CD1c-positive myeloid dendritic cell (primary cell): ENCODE results near the gene DLG1.

Experiments used
- DNase-seq: peaks from one replicate; pipeline ENCODE4 v3.0.0-alpha.2; 2016; ENCODE audit errors: extremely low spot score

Gene DLG1

GRCh38 chr3:197029511-197030167 lies 268.8 kb downstream of the DLG1 start, which contains the start of gene MELTF:
Gene MELTF, minus strand, starts transcription at chr3:197029817. Its CDS starts 115 bp downstream, at chr3:197029702.
- peak; percentile 75 for DNase-seq

GRCh38 chr3:197028728-197029510 lies 269.5 kb downstream of the DLG1 start:
- peak; percentile 39 for DNase-seq

- DNase-seq = peak; percentile 43
Observed at GRCh38 chr3:197027896-197028727, 270.3 kb downstream of the DLG1 start.

DNA sequence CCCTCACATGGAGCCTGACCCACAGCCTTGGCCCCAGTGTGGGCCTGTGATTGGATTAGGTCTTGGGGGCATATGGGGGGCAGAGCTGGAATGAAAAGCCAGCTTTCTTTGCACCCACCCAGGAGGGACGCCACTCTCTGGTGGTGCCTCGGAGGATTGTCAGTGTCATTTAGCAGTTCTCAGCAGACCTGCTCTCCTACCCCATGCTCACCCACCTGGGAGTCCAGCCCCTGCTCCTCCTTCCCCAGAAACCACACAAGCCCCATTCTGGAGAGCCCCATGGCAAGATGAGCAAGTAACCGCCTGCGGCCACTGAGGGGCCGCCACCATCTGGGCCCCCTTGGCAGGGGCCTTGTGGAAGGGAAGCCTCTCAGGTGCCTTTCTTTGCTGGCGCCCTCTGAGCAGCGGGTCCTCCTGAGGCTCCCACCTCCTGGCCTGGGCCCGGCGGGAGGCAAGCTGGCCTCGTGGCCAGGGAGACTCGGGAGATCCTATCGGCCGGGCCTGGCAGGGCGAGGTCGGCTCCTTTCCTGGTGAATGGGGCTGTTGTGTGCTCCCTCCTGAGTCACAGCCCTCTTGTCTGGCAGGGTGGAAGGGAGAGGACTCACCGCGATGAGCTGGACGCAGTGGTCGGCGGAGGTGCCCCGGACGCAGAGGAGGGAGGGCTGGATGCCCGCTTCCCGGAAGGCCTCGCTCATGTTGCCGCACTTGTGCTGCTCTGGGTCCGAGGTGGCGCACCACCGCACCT lies 271.1 kb downstream of the DLG1 start:
- no peak for DNase-seq

DNA sequence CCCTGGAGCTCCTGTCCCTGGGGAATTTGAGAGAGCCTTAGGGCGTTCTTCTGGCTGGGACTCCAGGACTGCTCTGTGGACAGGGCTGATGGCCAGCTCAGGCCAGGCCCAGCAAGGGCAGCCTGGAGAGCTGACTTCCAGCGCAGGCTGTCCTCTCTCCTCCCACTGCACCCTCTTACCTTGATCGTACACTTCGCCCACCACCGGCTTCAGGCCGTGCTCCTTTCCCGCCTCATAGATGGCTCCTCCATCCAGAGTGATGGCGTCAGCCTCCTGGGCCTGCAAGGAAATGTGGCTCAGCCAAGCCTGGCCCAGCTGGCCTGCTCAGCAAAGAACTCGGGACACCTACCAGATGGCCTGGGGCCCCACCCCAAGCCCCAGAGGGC lies 271.9 kb downstream of the DLG1 start:
- no peak for DNase-seq

GRCh38 chr3:197025736-197026480 lies 272.5 kb downstream of the DLG1 start:
- DNase-seq = no peak

GRCh38 chr3:197024881-197025735 lies 273.3 kb downstream of the DLG1 start:
- DNase-seq = no peak

- DNase-seq = peak; percentile 30
Observed at GRCh38 chr3:197023998-197024651, 274.3 kb downstream of the DLG1 start.

- peak; percentile 69 for DNase-seq
Observed at GRCh38 chr3:197023241-197023997, 275.0 kb downstream of the DLG1 start.

GRCh38 chr3:197022405-197023231 lies 275.8 kb downstream of the DLG1 start:
- DNase-seq = no peak

- no peak for DNase-seq
Observed at GRCh38 chr3:197021729-197022404, 276.5 kb downstream of the DLG1 start.

DNA sequence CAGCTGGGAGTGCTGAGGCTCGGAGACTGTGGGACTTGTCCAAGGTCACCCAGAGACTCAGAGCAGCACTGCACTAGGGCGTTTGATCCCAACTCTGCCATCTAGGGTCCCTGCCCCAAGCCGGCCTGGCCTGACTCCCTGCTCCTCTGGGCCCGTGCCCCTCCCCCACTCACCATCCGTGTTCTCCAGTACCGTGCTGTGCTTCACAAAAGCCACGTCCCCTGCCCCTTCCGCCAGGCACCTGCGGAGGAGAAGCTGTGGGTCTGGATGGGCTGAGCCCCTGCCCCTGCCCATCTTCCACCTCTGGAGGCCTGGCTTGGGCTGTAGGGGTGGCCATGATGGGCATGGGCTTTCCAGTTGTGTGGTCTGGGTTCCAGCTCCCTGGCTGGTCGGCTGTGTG lies 277.2 kb downstream of the DLG1 start:
- DNase-seq = no peak

DNA sequence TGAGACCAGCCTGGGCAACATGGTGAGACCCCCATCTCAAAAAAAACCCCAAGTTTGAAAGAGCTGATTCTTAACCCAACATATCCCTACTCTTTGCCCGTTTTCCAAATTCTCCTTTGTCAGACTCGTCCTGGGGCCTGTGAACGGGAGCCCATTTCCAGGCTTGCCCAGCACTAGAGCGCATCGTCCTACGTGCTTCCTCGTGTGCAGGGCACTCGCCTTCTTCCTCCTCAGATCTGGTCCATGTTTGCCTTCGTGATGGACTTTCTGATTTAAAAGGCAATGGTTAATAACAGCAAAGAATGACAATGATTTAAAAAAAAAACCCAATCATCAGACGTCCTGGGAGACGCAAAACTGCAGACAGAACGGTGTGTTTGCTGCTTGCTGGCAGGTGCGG lies 278.9 kb downstream of the DLG1 start:
- no peak for DNase-seq

- DNase-seq = no peak
Observed at GRCh38 chr3:197019021-197019420, 279.4 kb downstream of the DLG1 start.

DNA sequence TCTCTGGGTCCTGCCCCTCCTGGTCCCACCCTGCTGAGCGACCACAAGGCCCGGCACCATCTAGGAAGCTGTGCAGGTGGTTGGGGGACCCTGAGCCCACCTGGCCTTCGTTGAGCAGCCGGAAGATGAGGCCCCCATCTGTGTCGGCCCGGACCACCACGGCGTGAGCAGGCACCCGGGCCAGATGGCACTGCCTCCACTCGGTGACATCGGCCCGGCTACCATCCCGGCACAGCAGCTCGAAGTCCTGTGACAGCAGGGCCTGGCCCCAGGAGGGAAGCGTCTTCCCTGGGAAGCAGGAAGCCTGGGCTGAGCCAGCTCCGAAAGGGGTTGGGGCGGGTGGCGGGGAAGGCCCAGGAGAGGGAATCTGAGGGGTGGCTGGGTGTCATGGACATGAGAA lies 281.4 kb downstream of the DLG1 start:
- no peak for DNase-seq

DNA sequence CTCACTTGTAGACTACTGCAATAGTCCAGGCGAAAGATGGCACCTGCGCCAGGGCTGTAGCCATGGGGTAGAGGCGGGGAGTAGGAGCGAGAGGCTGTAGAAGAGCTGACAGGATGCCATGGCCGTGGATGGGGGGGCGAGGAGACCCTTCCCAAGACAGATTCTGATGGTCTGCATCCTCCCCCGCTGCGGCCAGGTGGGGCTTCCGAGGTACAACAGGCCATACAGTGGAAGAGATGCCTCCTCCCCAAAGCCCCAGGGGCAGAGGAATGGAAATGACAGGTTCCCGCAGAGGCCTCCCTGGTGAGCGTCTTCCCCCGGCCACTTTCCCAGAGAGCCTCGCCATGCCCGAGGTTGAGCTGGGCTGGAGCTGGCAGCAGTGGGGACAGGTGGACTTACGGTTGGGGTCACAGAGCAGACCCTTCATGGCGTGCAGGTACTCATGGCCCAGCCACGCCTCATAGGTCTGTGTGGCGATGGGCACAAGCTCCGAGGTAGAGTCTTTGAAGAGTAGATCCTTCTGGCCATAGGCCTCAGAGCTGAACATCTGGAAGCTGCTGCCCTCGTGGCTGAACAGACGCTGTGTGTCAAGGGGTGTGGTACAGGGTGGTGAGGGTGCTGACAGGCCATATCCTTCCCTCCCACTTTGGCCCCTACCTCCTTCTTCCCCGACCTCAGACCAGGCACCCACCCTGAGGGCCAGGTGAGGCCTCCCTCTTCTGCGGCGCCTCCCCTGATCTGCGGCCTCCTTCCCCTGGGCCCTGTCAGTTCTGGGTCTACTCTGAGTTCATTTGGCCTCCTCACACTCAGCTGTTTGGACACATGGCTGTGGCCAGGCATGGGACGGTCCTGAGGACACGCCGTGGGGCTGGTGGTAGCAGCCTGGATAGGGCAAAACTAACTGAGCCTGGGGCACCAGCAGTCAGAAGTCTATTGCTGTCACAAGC lies 282.3 kb downstream of the DLG1 start:
- no peak for DNase-seq
